GM12891 (cell line): ENCODE data around the gene TACC2.

Source experiments
- POLR2A ChIP-seq: IDR thresholded peaks from 2 replicates; pipeline ENCODE4 v1.6.1; 2011; ENCODE audit warnings: low read depth, low read length, control low read depth
- POLR2AphosphoS5 ChIP-seq: IDR thresholded peaks from 2 replicates; pipeline ENCODE4 v1.6.1; 2011; ENCODE audit warnings: low read depth, low read length, control low read depth

DNA sequence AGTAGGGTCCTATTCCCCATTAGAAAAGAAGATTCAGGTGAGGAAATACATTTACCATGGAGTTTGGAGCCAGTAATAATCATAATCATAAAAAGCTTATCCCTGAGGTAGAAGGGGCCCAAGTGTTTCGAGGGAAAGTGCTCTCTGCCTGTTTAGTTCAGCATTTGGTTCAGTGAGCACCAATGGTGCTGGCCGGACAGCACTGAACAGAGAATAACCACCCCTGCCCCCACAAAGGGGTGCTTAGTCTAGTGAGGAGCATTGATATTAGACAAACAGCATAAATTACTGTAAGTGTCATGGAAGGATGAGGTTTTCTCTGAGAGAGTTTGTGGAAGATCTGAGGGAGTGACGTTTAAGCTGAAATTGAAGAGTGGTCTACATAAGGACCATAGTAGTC, 39.5 kb upstream of the TACC2 start:
- TF ChIP-seq POLR2AphosphoS5 (no peak), POLR2A (no peak)
